Osteoblast (primary cell): ENCODE measurements around the gene MRPL45. TPM values are rescaled to one million over a fixed set of nuclear protein-coding genes. Genes with fewer than 3 reads are reported as not detected.
"Not testable (repeated sequence)": the region's sequence is repeated elsewhere in the genome, so short reads cannot be mapped to it uniquely, and the experiment has no call there.

Source experiments
- DNase-seq: peaks from one replicate; pipeline ENCODE4 v3.0.0; 2011; ENCODE audit warnings: low spot score, mixed read lengths; ENCODE audit not compliant: insufficient read length; ENCODE audit errors: missing footprints
- H2AFZ ChIP-seq: 2 replicates; pipeline ENCODE4 v1.6.0; 2011; ENCODE audit warnings: mild to moderate bottlenecking, low read length
- H3K27ac ChIP-seq: 2 replicates; pipeline ENCODE4 v1.5.1; 2011; ENCODE audit warnings: mild to moderate bottlenecking, low read depth, low read length, moderate library complexity
- H3K27me3 ChIP-seq: 2 replicates; pipeline ENCODE4 v1.6.0; 2012; ENCODE audit warnings: mild to moderate bottlenecking, control low read depth, inconsistent platforms, low read length, moderate library complexity; ENCODE audit not compliant: insufficient read depth
- H3K36me3 ChIP-seq: 2 replicates; pipeline ENCODE4 v1.5.1; 2011; ENCODE audit warnings: mild to moderate bottlenecking, low read length, control low read depth, moderate library complexity; ENCODE audit not compliant: insufficient read depth
- H3K4me1 ChIP-seq: 2 replicates; pipeline ENCODE4 v1.5.1; 2011; ENCODE audit warnings: mild to moderate bottlenecking, low read length, control low read depth, moderate library complexity; ENCODE audit not compliant: insufficient read depth
- H3K4me2 ChIP-seq: 2 replicates; pipeline ENCODE4 v1.6.0; 2011; ENCODE audit warnings: mild to moderate bottlenecking, low read length; ENCODE audit not compliant: insufficient read depth
- H3K4me3 ChIP-seq: fragments of 200-600 bp; sonication (generic); 3 replicates; pipeline ENCODE4 v1.5.1; 2012; ENCODE audit warnings: mild to moderate bottlenecking, low read length, inconsistent platforms; ENCODE audit not compliant: insufficient read depth
- H3K79me2 ChIP-seq: 2 replicates; pipeline ENCODE4 v1.6.0; 2012; ENCODE audit warnings: mild to moderate bottlenecking, low read length, control low read depth, inconsistent platforms; ENCODE audit not compliant: insufficient read depth
- H3K9me3 ChIP-seq: 2 replicates; pipeline ENCODE4 v1.5.1; 2011; ENCODE audit warnings: low read depth, low read length, control low read depth
- H4K20me1 ChIP-seq: 2 replicates; pipeline ENCODE4 v1.6.0; 2012; ENCODE audit warnings: mild to moderate bottlenecking, low read length, control low read depth; ENCODE audit not compliant: insufficient read depth
- CTCF ChIP-seq: IDR thresholded peaks from 2 replicates; pipeline ENCODE4 v1.5.1; 2011; ENCODE audit warnings: mild to moderate bottlenecking, low read depth, low read length, moderate library complexity; ENCODE audit errors: extremely low read depth
- total RNA-seq: library from RNA; depleted of rRNA; stranded (reverse); fragments of >200 nt; gene quantifications from 2 replicates; pipeline ENCODE4 v1.2.3, GENCODE V29; 2012

MRPL45 gene
- total RNA-seq, 1 donor: 40.9 TPM

GRCh38 chr17:38285994-38286393 lies 11.0 kb upstream of the MRPL45 start:
- H2AFZ ChIP-seq, H3K36me3 ChIP-seq, H3K4me3 ChIP-seq, H3K4me2 ChIP-seq, DNase-seq, H3K27me3 ChIP-seq, H3K27ac ChIP-seq, H3K4me1 ChIP-seq, H3K9me3 ChIP-seq, H4K20me1 ChIP-seq, H3K79me2 ChIP-seq: not testable (repeated sequence)

- H3K36me3 ChIP-seq, H3K4me1 ChIP-seq, H3K9me3 ChIP-seq, H4K20me1 ChIP-seq, H3K4me3 ChIP-seq, DNase-seq, H3K27me3 ChIP-seq, H3K79me2 ChIP-seq: not testable (repeated sequence)
- Histone ChIP-seq H3K4me2 (peak overlapping the region; percentile 65), H2AFZ (peak overlapping the region; percentile 41), H3K27ac (peak overlapping the region; percentile 63)
Measured at GRCh38 chr17:38286501-38287091, 10.4 kb upstream of the MRPL45 start.

GRCh38 chr17:38288217-38288827 lies 8.6 kb upstream of the MRPL45 start:
- not testable (repeated sequence) for H3K4me1 ChIP-seq, H4K20me1 ChIP-seq, H3K79me2 ChIP-seq, H2AFZ ChIP-seq, H3K9me3 ChIP-seq, H3K36me3 ChIP-seq, H3K4me2 ChIP-seq, H3K4me3 ChIP-seq, H3K27me3 ChIP-seq, H3K27ac ChIP-seq
- peak; percentile 49 for TF ChIP-seq CTCF
- DNase-seq: peak; percentile 44

GRCh38 chr17:38289760-38290159 lies 7.2 kb upstream of the MRPL45 start:
- not testable (repeated sequence) for H3K79me2 ChIP-seq, H2AFZ ChIP-seq, H3K9me3 ChIP-seq, H3K4me3 ChIP-seq, H4K20me1 ChIP-seq, DNase-seq, H3K27ac ChIP-seq, H3K27me3 ChIP-seq, H3K4me2 ChIP-seq, H3K36me3 ChIP-seq, H3K4me1 ChIP-seq

GRCh38 chr17:38295602-38296365 lies 1.2 kb upstream of the MRPL45 start:
- not testable (repeated sequence) for H3K79me2 ChIP-seq, H3K9me3 ChIP-seq, H3K4me2 ChIP-seq, H3K4me3 ChIP-seq, H3K4me1 ChIP-seq, H3K27ac ChIP-seq, H3K36me3 ChIP-seq, H4K20me1 ChIP-seq, H3K27me3 ChIP-seq
- H2AFZ ChIP-seq: peak overlapping the region; percentile 27
- DNase-seq: peak; percentile 23
